Stimulated activated naive CD4-positive, alpha-beta T cell (primary cell): Measurements from ENCODE around the gene ME1.
"Not testable (repeated sequence)": the region's sequence is repeated elsewhere in the genome, so short reads cannot be mapped to it uniquely, and the experiment has no call there.

Experiments
- DNase-seq, 6 experiments: peaks; one replicate each; lab custom pipeline; 2025; lab: John Stamatoyannopoulos, UW

Gene ME1

DNA sequence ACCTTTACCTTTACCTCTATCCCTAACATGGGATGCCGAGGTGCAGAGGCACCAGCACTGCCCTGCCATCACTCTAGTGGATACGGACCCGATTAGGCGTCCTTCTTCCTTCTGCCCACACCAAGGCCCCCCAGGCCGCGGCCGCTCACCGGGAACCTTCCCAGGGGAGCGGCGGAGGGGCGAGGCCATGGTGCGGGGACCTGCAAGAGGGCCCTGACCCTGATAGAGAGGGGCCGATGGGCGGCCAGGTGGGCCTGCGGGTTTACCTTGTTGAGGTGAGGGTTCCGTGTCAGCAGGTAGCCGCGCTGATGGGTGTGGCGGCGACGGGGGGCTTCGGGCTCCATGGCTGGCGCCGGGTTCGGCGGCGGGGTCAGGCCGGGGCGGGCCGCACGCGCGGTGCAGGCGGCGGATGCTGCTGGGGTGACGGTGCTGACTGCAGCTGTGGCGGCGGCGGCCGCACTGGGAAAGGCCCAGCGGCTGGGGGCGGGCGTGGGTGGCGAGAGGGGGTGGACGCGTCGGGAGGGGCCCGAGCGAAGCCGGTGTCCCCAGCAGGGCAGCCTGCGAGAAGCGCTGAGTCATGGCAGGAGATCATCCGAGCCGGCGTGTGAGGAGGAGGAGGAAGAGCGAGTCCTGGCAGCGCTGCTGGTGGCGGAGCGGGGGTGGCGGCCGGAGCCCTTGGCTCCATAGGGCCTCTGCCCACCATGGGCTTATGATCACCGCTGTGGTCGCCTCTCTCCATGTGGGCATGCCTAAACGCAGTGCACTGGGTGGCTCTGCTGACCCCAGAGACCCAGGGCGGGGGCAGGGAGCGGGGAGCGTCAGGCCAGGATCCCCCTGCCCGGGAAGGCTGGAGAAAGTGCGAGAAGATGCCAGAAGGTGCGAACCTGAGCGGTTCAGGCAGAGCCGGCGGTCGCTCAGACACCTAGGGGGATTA, at the start of gene ME1:
Gene ME1, minus strand, starts transcription at position 441 of the 934 bp plus-strand sequence. Its CDS starts 97 bp downstream, at position 344.
- no peak for DNase-seq

DNA sequence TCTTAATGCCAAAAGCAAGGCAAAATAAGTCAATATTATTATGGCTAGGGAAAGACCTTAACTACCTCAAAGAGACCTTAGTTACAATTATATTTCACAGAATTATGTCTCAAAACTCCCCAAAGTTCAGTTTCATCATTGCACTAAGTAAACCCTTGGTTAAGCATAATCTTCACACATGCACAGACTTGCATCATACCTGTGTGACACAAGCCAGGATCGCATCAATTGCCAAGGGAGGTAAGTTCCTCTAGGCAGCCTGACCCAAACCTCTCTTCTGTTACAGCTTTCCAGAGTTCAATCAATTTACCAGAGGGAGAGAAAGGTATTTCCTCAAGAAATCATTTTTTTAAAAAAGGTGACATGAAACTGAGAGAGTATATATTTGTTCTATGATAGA, 49.6 kb upstream of the ME1 start:
- DNase-seq = no peak

DNA sequence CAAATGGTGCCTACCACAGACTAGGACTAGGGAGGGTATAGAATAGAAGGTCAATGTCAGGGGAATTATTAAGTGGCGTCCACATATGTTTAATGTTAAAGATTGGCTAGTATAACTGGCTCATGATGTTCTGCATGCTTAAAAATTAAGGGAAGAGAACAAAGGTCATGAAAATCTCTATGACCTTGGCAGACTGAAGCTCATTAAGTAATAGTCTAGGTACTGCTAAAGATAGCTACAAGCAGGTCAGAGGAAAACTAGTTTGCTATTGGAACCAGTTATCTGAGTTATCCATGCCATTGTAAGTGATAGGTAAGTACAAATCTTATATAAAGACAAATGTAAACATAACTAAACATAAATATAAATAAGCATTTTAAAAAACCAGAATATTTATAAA, 48.5 kb upstream of the ME1 start:
- DNase-seq = no peak

DNA sequence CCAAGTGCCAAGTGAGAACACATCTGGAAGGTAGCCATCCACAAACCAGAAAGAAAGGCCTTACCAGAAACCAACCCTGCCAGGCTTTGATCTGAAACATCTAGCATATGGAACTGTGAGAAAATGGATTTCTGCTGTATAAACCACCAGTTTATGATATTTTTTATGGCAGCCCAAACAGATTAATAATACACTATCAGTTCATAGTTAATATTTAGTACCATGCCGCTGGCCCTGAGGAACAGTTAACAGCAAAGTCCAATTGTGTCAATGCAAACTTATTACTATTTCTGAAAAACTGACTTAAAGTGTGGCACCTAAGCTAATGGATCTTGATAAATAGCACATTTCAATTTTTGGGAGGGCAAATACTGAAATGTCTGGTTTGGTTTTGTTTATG, 46.1 kb upstream of the ME1 start:
- no peak for DNase-seq

DNA sequence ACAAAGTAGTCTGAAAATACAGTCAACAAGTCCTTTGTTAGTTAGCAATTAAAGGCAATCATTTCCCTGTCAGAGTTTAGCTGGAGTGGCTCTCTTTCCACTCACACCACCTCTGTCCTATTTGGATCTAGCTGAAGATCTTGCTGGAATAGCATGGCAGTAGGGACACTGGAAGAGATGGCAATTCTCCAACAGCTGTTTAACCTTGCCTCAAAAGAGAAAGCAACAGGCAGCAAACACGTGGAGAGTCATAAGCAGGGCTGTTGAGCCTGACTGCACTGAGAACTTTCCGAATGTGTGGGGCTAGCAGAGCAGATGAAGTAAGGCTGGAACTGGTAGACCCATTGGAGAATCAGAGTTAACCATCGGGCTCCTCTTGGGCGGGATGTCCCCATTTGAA, 43.5 kb upstream of the ME1 start:
- no peak for DNase-seq

DNA sequence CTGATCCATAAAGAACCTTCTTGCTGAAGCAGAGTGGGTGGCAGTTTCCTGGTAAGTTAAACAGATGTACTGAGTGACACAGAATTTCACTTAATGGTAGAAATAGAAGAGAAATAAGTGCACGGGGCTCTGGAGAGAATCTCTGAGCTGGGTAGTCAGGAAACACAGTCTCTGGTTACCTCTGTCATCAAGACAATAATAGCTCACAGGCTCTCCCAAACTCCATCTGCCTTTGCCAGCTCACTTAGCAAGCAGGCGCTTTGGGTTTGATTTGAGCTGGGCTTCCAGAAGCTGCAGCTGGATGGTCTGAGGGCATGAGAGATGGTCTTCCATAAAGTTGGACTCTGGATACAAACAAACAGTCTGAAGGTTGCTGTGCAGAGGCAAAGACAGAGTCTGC, 41.9 kb upstream of the ME1 start:
- DNase-seq = no peak

DNA sequence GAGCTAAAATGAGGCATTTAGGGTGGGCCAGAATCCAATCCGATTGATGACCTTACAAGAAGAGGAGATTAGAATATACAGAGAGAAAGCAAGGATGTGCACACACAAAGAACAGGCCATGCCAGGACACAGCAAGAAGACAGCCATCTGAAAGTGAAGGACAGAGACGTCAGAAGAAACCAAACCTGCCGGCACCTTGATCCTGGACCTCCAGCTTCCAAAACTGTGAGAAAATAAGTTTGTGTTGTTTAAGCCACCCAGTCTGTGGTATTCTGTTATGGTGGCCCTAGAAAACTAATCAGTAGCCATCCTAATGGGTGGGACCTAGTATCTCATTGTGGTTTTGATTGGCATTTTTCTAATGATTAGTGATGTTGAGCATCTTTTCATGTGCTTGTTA, 39.7 kb upstream of the ME1 start:
- no peak for DNase-seq

DNA sequence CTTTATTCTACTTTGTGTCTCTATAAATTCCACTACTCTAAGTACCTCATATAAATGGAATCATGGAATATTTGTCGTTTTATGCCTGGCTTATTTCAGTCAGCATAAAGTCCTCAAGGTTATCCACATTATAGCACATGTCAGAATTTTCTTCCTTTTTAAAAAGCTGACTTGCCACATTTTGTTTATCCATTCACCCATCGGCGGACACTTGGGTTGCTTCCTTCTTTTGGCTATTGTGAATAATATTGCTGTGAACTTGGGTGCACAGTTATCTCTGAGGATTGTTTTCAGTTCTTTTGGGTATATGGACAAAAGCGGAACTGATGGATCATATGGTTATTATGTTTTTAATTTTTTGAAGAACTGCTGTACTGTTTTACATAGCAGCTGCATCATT, 39.1 kb upstream of the ME1 start:
- DNase-seq = no peak

DNA sequence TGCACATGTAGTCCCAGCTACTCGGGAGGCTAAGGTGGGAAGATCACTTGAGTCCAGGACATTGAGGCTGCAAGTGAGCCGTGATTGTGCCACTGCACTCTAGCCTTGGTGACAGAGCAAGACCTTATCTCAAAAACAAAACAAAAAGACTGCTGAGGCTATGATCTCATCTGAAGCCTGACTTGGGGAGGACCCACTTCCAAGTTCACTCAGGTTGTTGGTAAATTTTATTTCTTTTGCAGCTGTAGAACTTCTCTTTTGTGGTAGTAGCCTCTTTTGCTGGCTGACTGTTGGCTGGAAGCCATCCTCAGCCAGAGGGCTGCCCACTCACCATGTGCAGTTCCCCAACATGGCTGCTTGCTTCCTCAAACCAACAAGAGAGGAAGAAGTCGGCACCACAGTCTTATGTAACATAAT, 36.8 kb upstream of the ME1 start:
- no peak for DNase-seq

DNA sequence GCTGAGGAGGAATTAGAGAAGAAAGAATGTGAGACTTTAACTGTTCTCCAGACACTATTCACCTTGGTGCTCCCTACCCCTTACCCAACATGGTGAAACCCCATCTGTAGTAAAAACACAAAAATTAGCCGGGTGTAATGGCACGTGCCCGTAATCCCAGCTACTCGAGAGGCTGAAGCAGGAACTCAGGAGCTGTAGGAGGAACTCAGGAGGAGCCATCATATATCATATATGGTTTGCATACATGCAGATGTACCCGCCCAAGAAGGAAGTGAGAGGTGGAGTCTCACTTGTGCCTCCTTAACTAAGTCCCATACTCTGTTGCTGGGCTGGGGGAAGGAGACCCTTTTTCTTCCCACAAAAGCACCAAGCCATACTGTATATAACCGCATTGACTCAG, 35.5 kb upstream of the ME1 start:
- no peak for DNase-seq

DNA sequence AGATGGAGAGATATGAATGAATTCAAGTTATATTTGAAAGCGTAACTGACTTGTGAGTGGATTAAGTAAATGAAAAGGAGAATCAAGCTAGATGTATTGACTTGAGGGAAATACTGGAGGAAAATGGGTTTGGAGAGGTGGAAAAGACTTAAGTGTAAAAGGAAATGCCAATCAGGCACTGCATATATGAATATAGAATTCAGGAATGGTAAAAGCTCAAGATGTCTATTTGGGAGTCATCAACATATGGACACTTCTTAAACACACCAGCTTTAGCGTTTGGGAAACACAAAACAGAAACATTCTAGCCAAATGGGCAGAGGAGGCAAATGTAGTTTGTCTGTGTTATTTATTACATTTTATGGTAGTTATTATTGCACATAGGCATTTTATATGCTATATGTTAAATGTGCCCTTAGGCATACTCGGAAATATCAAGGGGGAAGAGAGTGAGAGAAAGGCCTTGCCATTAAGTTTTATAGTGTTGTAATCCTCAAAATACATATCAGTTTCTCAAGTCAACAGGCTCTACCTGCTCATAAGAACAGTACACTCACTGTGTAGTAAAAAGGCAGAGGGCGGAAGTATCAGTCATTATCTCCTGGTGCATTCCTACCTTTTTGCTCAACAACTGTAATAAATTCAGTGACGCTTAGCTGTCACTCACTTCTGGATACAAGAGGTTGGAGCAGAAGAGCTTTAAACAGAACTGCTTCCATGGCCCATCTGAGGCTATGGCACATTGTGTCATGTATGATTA, 33.7 kb upstream of the ME1 start:
- DNase-seq = no peak

DNA sequence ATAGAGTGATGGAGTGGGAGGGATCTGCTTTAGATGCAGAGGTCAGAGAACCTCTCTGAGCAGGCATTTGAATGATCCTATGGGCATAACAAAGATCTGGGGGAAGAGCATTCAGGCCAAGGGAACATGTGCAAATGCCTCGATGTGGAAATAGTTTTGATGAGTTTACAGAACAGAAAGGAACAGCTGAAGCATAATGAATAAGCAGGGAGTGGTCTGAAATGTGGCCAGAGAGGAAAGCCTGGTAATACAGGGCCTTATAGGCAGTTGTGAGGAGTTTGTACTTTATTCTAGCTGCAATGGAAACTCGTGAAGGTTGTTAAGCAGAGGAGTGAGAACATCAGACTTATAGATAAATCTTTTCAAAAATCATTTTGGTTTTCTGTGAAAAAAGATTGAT, 33.0 kb upstream of the ME1 start:
- DNase-seq = no peak

DNA sequence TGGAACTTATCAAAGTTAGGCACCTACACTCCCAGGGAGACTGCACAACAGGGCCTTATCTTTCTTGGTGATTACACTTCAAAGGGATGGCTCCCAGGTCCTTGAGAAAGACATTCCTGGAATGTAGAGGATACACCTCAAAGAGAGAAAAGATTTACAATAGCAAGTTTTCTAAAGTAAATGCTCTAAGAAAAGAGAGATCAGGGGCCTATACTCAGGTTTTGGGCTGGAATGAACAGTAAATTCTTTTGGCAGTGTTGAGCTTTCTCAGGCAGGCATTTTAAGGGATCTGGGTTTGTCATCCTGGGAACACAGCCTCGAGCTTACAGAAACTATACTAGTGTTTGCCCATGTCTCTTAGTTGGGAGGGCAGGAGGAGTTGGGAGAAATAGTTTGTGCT, 31.7 kb upstream of the ME1 start:
- DNase-seq = no peak

DNA sequence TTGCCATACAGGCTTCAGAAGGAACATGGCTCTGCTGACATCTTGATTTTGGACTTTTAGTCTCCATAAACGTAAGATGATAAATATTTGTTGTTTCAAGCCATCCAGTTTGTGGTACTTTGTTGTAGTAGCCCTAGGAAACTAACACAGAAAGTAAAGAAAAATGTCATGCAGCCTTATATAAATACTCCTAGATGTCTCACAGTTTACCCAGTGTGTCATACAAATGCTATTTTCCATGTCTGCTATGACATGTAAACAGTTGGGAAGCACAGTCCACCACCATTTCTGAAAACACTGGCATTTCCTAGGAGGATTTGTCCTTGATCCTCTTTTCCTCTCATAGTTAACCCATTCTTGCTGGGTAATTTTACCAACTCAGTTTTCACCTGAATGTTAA, 30.6 kb upstream of the ME1 start:
- DNase-seq = no peak

DNA sequence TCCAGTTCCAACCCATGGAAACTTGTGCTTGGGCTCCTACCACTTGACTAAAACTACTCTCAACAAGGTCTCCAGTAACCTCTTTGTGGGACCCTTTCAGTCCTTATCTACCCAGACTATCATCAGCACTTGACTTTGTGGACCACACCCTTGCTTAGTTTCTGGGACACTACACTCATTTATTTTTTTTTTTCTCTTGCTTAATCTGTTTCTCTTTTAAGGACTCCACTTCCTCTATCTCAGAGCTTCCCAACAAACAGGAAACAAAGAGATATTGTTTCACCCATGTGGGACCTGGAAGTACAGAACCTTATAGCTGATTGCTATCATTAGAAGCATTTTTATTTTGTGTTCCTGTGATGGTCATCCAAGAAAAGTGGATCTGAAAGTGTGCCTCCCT, 28.8 kb upstream of the ME1 start:
- no peak for DNase-seq

DNA sequence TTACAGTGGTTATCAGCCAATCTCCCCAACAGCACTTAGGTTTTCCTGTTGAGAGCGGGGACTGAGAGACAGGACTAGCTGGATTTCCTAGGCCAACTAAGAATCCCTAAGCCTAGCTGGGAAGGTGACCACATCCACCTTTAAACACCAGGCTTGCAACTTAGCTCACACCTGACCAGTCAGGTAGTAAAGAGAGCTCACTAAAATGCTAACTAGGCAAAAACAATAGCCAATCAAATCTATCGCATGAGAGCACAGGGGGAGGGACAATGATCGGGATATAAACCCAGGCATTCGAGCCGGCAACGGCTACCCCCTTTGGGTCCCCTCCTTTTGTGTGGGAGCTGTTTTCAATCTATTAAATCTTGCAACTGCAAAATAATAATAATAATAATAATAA, 19.2 kb upstream of the ME1 start:
- not testable (repeated sequence) for DNase-seq

DNA sequence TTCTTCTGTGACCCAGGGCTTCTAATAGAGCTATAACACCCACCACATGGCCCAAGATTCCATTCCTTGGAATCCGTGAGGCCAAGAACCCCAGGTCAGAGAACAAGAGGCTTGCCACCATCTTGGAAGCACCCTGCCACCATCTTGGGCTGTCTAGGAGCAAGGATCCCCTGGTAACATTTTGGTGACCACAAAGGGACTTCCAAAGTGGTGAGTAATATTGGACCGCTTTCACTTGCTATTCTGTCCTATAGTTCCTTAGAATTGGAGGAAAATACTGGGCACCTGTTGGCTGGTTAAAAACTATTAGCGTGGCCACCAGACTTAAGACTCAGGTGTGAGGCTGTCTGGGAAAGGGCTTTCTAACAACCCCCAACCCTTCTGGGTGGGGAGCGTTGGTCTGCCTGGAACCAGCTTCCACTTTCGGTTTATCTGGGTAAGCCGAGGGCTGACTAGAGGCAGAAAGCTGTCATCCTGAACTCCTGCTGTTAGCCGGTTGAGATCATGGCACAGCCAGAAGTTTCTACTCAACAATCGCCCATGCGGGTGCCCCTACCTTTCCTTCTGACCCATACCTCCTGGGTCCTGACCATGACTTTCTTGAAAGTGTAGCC, 13.3 kb upstream of the ME1 start:
- not testable (repeated sequence) for DNase-seq

DNA sequence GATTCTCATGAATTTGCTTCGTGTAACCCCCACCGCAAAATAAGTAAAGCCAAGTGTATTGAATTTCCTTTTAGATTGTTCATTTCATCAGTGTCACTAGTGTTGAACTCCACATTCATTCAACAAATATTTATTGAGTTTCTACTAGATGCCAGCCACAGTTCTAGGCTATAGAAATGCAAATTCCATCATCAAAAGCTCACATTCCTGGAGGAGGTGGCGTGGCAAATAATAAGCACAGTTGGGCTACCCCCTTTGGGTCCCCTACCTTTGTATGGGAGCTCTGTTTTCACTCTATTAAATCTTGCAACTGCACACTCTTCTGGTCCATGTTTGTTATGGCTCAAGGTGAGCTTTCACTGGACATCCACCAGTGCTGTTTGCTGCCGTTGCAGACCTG, 12.7 kb upstream of the ME1 start:
- no peak for DNase-seq

DNA sequence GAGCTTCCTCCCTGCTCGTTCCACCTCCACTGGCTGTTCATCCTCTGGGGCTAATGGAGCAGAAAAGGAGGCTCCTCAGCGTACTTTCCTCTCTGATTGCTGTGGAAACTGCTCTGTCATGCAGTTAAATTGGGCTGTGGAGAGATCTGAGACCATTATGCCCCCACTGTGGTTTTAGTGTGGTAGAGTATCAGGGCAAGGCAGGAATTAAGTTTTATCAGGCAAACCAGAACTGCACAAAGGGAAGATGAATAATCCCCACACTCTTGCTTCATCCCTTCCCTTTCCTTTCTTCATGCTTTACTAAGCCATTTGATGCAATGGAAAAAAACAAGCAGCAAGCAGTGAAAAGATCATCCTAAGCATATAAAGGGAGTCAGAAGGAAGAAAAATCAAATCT, 11.9 kb upstream of the ME1 start:
- DNase-seq = no peak

DNA sequence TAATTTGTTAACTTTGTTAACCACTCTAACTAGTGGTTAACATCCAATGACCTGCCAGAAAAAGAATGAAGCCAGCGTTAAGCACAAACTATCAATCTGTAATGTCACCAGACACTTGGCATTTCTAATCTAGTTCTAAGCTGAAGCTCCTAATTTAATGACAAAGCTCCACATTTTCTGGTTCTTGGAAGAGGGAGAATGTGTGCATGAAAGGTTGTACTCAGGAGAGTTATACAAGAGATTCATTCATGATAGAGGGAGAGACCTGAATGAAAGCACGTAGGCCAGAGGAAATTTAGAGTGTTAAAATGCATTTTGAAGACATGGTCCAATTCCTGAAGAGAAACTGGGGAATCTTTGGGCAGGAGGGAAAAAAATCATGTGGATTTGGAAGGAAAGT, 8.3 kb upstream of the ME1 start:
- DNase-seq = no peak

DNA sequence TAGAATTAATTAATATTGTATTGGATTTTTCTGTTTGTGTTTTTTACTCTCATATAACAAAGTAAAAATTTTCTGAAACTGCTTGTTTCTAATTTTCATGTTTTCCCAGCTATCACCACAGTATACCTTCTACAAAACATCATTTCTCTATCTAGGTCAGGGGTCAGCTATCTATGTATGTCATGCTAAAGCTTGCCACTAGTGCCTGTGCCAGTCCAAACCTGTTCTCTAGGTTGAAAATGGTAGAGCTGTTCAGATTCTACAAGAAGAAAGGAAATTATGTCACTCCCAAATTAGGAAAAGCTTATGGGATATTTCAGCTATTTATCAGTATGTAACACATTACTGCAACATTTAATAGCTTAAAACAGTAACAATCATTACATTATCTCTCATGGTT, 5.8 kb upstream of the ME1 start:
- DNase-seq = no peak

DNA sequence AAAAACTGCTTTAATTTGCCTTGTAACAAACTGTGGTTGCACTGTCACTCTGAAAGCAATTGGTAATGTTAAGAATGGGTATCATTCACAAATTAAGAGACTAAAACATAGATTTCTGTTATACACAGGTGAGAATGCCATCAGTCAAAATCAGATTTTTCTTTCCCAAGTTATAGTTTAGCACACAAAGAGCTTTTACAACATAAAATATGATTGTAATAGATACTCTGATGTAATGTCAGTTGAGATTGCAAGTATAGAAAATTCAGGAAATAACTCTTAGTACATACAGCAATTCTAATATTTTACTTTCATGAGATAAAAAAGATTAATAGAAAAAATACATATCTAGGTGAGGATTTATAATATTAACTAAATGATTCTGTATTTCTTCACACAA, 2.3 kb upstream of the ME1 start:
- DNase-seq = no peak

DNA sequence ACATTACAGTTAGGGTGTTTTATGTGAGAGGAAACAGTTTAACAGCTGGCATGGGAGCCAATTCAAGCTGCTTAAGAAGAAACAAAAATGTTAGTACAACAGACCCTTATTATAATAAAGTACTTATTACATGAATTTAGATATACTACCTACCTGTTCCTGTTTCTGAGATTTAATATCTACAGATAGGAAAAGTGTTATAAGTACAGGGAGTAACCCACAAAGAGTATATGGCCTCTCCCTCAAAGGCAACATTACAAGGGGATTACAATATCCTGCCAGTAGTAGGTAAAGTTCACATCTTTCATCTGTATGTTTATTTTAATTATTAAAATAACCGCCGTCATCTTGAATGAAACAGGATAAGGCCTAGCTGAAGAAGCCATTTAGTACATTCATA, 1.8 kb upstream of the ME1 start:
- no peak for DNase-seq
